Kidney (tissue), 14 donors: Measurements from ENCODE around the gene ACADM. TPM values are rescaled to one million over a fixed set of nuclear protein-coding genes. Genes with fewer than 3 reads are reported as not detected.
"Not testable (repeated sequence)": the region's sequence is repeated elsewhere in the genome, so short reads cannot be mapped to it uniquely, and the experiment has no call there.

ENCODE experiments used
- DNase-seq, 5 donors: peaks; one replicate each; pipeline ENCODE4 v3.0.0-alpha.2; 2013 to 2020
- FAIRE-seq: peaks from 2 replicates; lab custom pipeline; 2012; peaks lifted over from hg19 to GRCh38; lab: Jason Lieb, UNC
- H3K27ac ChIP-seq, 2 donors: one replicate each; pipeline ENCODE4 v1.7.0; 2013; ENCODE audit warnings: low read depth in 2 of 2, low read length in 2 of 2, inconsistent platforms in 1 of 2
- H3K27me3 ChIP-seq: one replicate; pipeline ENCODE4 v1.7.1; 2013; ENCODE audit warnings: low read length, inconsistent platforms; ENCODE audit not compliant: control insufficient read depth, insufficient read depth
- H3K36me3 ChIP-seq, 3 donors: one replicate each; pipeline versions ENCODE4 v1.7.0 to v1.7.1; 2013; ENCODE audit warnings: low read length in 3 of 3, control low read depth in 1 of 3, inconsistent platforms in 1 of 3; ENCODE audit not compliant: insufficient read depth in 3 of 3, control insufficient read depth in 2 of 3
- H3K4me1 ChIP-seq, 3 donors: one replicate each; pipeline versions ENCODE4 v1.7.0 to v1.7.1; 2013; ENCODE audit warnings: low read length in 3 of 3, inconsistent platforms in 1 of 3, low read depth in 1 of 3; ENCODE audit not compliant: control insufficient read depth in 2 of 3, insufficient read depth in 2 of 3
- H3K4me3 ChIP-seq, 3 donors: one replicate each; pipeline versions ENCODE4 v1.7.0 to v1.8.1; 2013; ENCODE audit warnings: low read length in 3 of 3, control low read depth in 1 of 3, inconsistent platforms in 1 of 3
- H3K9ac ChIP-seq, 3 donors: one replicate each; pipeline versions ENCODE4 v1.7.0 to v1.7.1; 2013; ENCODE audit warnings: low read length in 3 of 3, control low read depth in 1 of 3, inconsistent platforms in 1 of 3
- H3K9me3 ChIP-seq, 3 donors: one replicate each; pipeline versions ENCODE4 v1.7.0 to v1.7.1; 2013; ENCODE audit warnings: low read length in 3 of 3, control low read depth in 1 of 3, inconsistent platforms in 1 of 3; ENCODE audit not compliant: control insufficient read depth in 2 of 3, insufficient read depth in 1 of 3
- intact Hi-C: fragments of 100-400 bp; cut with DNase I; formaldehyde crosslinking; loops from one replicate; pipeline ENCODE4 v1.11.1; 2022
- polyA plus RNA-seq: library from polyadenylated mRNA; stranded (reverse); fragments of 350-450 nt; fragmentation: Illumina TruSeq; extraction: RNeasy Lipid Tissue Mini Kit (QIAGEN cat#74804); gene quantifications from one replicate; pipeline ENCODE4 v1.2.3, GENCODE V29; 2014; ENCODE audit warnings: low read depth, low replicate concordance; ENCODE audit not compliant: insufficient read depth
- total RNA-seq: library from RNA; stranded (reverse); fragmentation: NEBNext Ultra II Directional; extraction: Animal tissue kit (Norgen Biotek cat#: 25700); gene quantifications from one replicate; pipeline ENCODE4 v1.2.1, GENCODE V29; 2021
- TF ChIP-seq, protein P1 (sequence below): IDR thresholded peaks from 3 replicates; pipeline ENCODE4 v1.5.1; 2012; ENCODE audit warnings: mild to moderate bottlenecking, moderate library complexity, borderline replicate concordance; ENCODE audit not compliant: insufficient read depth; ENCODE audit errors: extremely low read depth
- donor health status: control.
- donor health status: control.
- donor health status: control.
- donor health status: control.
- donor health status: control.
- donor health status: DM: yes; HTN: yes; CAD: no.
- donor health status: Normal renal cell carcinoma (clear cell type).

Gene ACADM
- total and polyA plus RNA-seq, 2 donors from 2014 or later: 52.1 to 196 TPM

DNA sequence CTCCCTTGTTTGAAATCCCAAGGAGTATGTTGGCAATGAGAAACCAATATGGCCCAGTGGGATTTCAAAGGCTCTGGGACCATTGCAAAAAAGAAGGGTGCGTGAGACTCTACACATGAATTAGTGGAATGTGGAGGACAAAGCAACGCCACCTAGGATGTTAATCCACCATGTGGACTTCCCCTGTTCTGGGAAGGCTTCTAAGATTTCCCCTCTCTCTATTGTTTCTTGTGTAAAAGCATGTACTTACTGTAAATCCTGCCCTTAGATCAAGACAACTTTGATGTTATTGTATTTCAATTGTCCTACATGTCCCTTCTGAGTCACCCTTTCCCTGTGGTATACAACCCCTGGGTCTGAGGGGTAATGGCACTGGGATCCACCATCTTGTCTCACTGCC, 4.7 kb upstream of the ACADM start:
- TF ChIP-seq, protein P1, sequence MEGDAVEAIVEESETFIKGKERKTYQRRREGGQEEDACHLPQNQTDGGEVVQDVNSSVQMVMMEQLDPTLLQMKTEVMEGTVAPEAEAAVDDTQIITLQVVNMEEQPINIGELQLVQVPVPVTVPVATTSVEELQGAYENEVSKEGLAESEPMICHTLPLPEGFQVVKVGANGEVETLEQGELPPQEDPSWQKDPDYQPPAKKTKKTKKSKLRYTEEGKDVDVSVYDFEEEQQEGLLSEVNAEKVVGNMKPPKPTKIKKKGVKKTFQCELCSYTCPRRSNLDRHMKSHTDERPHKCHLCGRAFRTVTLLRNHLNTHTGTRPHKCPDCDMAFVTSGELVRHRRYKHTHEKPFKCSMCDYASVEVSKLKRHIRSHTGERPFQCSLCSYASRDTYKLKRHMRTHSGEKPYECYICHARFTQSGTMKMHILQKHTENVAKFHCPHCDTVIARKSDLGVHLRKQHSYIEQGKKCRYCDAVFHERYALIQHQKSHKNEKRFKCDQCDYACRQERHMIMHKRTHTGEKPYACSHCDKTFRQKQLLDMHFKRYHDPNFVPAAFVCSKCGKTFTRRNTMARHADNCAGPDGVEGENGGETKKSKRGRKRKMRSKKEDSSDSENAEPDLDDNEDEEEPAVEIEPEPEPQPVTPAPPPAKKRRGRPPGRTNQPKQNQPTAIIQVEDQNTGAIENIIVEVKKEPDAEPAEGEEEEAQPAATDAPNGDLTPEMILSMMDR: no peak
- no peaks in the 10 kb centered on the region for H3K27me3 ChIP-seq
- no peaks in the 10 kb centered on the region for H3K36me3 ChIP-seq
- no peak overlapping the region for H3K27ac ChIP-seq
- FAIRE-seq (no peak), DNase-seq (no peak)
- H3K9ac ChIP-seq: no peak overlapping the region
- H3K9me3 ChIP-seq: no peaks in the 10 kb centered on the region
- intact Hi-C loops: no loop called here
- H3K4me1 ChIP-seq: peaks cover 0 to 5% (median 3%) of the 10 kb centered on the region in 3 donors
- no peak overlapping the region for H3K4me3 ChIP-seq

DNA sequence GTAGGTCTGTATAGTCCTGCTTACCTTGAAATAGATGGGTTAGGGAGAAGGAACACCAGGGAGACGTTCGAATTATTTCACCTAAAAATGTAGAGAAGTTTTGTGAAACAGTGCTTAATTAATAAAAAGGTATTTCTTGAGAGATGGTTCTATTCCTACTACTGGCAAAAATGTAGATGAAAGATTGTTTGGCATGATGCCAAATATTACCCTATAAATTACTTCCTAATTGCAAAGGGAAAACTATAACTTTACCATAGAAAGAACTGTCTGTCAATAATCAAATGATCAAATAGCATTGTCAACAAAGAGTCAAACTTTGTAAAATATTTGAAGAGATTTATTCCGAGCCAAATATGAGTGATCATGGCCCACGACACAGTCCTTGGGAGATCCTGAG, 4.2 kb upstream of the ACADM start:
- no peaks in the 10 kb centered on the region for H3K9me3 ChIP-seq
- H3K9ac ChIP-seq: no peak overlapping the region
- no peak overlapping the region for H3K4me3 ChIP-seq
- intact Hi-C loops: no loop called here
- FAIRE-seq (no peak), DNase-seq (no peak)
- peaks cover 0 to 5% (median 3%) of the 10 kb centered on the region in 3 donors for H3K4me1 ChIP-seq
- no peaks in the 10 kb centered on the region for H3K36me3 ChIP-seq
- no peak overlapping the region for H3K27ac ChIP-seq
- TF ChIP-seq, protein P1: no peak
- no peaks in the 10 kb centered on the region for H3K27me3 ChIP-seq

DNA sequence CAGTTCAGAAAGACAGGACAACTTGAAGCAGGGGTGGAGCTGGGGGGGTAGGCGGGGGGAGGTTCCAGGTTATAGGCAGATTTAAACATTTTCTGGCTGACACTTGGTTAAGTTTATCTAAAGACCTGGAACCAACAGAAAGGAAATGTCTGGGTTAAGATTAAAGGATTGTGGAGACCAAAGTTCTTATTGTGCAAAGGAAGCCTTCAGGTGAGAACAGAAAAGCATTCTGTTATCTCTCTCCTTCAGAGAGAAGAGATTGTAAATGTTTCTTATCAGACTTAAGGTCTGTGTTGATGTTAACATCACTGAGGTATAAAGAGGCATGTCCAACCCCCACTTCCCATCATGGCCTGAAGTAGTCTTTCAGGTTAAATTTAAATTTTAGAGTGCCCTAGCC, 3.7 kb upstream of the ACADM start:
- no peak for FAIRE-seq
- intact Hi-C loops: no loop called here

DNA sequence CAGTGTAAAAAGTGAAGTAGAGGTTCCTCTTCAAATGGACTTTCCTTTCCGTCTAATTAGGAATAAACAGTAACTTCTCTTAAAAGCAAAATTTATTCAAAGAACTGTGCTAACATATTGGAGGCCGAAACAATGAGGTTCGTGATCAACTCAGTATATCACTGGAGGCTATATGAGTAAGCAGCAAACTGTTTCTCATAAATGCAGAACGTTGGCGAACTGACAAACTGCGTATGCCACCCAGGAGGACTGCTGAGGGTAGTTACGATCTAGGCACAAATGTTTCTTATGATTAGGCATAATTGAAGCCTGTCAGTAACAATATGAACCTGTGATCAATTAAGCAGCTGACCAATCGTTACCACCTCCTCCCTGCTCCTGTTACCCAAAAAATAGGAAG, 2.3 kb upstream of the ACADM start:
- H3K9me3 ChIP-seq, H3K27me3 ChIP-seq, DNase-seq, H3K27ac ChIP-seq, intact Hi-C loops, H3K9ac ChIP-seq, H3K4me1 ChIP-seq, H3K4me3 ChIP-seq, FAIRE-seq, H3K36me3 ChIP-seq: not testable (repeated sequence)

More for the DNA sequence above, 3.7 kb upstream of the ACADM start:
- Histone ChIP-seq H3K27me3 (no peaks in the 10 kb centered on the region), H3K9me3 (no peaks in the 10 kb centered on the region), H3K4me3 (no peak overlapping the region), H3K36me3 (no peaks in the 10 kb centered on the region), H3K4me1 (peaks cover 0 to 5% (median 3%) of the 10 kb centered on the region in 3 donors), H3K27ac (no peak overlapping the region), H3K9ac (no peak overlapping the region)
- DNase-seq: no peak
- TF ChIP-seq, protein P1: no peak
